Smooth muscle cell (in vitro differentiated cells): ENCODE data around the gene CDKAL1. TPM values are rescaled to one million over a fixed set of nuclear protein-coding genes. Genes with fewer than 3 reads are reported as not detected.

Source experiments
- DNase-seq: peaks from one replicate; lab custom pipeline; 2025; ENCODE audit not compliant: unreplicated experiment; lab: John Stamatoyannopoulos, UW
- H2AFZ ChIP-seq: fragments of 200-600 bp; sonication (generic); 2 replicates; pipeline ENCODE4 v1.6.0; 2016; ENCODE audit warnings: antibody characterized with exemption, low read depth, mild to moderate bottlenecking
- H3F3A ChIP-seq: fragments of 200-600 bp; sonication (generic); 2 replicates; pipeline ENCODE4 v1.6.0; 2017; ENCODE audit warnings: antibody characterized with exemption, low read depth
- H3K27ac ChIP-seq: fragments of 200-600 bp; sonication (generic); 2 replicates; pipeline ENCODE4 v1.5.1; 2016; ENCODE audit warnings: low read depth, mild to moderate bottlenecking
- H3K27me3 ChIP-seq: fragments of 200-600 bp; sonication (generic); 2 replicates; pipeline ENCODE4 v1.6.1; 2016; ENCODE audit warnings: low read depth, mild to moderate bottlenecking
- H3K36me3 ChIP-seq: fragments of 200-600 bp; sonication (generic); 2 replicates; pipeline ENCODE4 v1.5.1; 2016; ENCODE audit warnings: low read depth
- H3K4me1 ChIP-seq: fragments of 200-600 bp; sonication (generic); 2 replicates; pipeline ENCODE4 v1.5.1; 2016; ENCODE audit warnings: low read depth
- H3K4me2 ChIP-seq: fragments of 200-600 bp; sonication (generic); 2 replicates; pipeline ENCODE4 v1.6.0; 2016; ENCODE audit warnings: mild to moderate bottlenecking
- H3K4me3 ChIP-seq: fragments of 200-600 bp; sonication (generic); 2 replicates; pipeline ENCODE4 v1.5.1; 2016; ENCODE audit warnings: mild to moderate bottlenecking
- H3K79me2 ChIP-seq: fragments of 200-600 bp; sonication (generic); 2 replicates; pipeline ENCODE4 v1.6.0; 2016; ENCODE audit warnings: low read depth, mild to moderate bottlenecking
- H3K9ac ChIP-seq: fragments of 200-600 bp; sonication (generic); 2 replicates; pipeline ENCODE4 v1.6.0; 2016; ENCODE audit warnings: low read depth
- H3K9me3 ChIP-seq: fragments of 200-600 bp; sonication (generic); replicated peaks from 2 replicates; pipeline ENCODE4 v1.5.1; 2016; ENCODE audit warnings: low read depth
- H4K20me1 ChIP-seq: fragments of 200-600 bp; sonication (generic); 2 replicates; pipeline ENCODE4 v1.6.0; 2016; ENCODE audit warnings: low read depth
- WGBS: methylation state at CpG from one replicate; pipeline ENCODE4 v1.1.7; 2016; ENCODE audit warnings: low lambda C conversion rate; 5-methylcytosine and 5-hydroxymethylcytosine counted together
- polyA plus RNA-seq: library from polyadenylated mRNA; unstranded; fragments of >200 nt; fragmentation: Nextera tagmentation; extraction: Ambion mirVana; gene quantifications from 2 replicates; pipeline ENCODE4 v1.2.1, GENCODE V29; 2016
- total RNA-seq: library from RNA; depleted of rRNA; stranded (reverse); fragments of >200 nt; gene quantifications from 2 replicates; pipeline ENCODE4 v1.2.3, GENCODE V29; 2014
- TF ChIP-seq, protein P1 (sequence below): fragments of 200-600 bp; sonication (generic); IDR thresholded peaks from 2 replicates; pipeline ENCODE4 v1.5.1; 2017; ENCODE audit warnings: borderline replicate concordance, mild to moderate bottlenecking, antibody characterized with exemption; ENCODE audit not compliant: insufficient read depth, poor library complexity, severe bottlenecking

Gene CDKAL1
- total and polyA plus RNA-seq, 2 experiments from 2014 or later, result 16.5 to 16.6 TPM

DNA sequence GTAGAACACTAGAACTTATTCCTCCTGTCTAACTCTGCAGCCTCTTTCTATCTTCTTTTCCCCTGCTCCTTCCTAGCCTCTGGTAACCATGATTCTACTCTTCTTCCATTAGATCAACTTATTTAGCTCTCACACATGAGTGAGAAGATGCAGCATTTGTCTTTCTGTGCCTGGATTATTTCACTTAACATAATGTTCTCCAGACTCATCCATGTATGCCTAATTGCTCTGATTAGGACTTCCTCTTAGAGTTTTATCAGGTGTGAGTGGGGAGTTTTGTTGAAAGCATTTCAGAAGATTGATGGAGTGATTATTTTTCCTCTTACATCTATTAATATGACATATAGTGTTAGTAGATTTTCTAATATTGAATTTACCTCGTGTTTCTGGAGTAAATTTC is 140.4 kb downstream of the CDKAL1 start:
- H3K27me3 ChIP-seq, result no peaks in the 10 kb centered on the region
- peaks cover 2% of the 10 kb centered on the region for H3F3A ChIP-seq
- WGBS, result 74% methylated on average over 1 of the region's 1 CpG
- TF ChIP-seq, protein P1, sequence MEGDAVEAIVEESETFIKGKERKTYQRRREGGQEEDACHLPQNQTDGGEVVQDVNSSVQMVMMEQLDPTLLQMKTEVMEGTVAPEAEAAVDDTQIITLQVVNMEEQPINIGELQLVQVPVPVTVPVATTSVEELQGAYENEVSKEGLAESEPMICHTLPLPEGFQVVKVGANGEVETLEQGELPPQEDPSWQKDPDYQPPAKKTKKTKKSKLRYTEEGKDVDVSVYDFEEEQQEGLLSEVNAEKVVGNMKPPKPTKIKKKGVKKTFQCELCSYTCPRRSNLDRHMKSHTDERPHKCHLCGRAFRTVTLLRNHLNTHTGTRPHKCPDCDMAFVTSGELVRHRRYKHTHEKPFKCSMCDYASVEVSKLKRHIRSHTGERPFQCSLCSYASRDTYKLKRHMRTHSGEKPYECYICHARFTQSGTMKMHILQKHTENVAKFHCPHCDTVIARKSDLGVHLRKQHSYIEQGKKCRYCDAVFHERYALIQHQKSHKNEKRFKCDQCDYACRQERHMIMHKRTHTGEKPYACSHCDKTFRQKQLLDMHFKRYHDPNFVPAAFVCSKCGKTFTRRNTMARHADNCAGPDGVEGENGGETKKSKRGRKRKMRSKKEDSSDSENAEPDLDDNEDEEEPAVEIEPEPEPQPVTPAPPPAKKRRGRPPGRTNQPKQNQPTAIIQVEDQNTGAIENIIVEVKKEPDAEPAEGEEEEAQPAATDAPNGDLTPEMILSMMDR, result no peak
- no peaks in the 10 kb centered on the region for H3K79me2 ChIP-seq
- H3K36me3 ChIP-seq, result no peaks in the 10 kb centered on the region
- peaks cover 3% of the 10 kb centered on the region for H4K20me1 ChIP-seq
- no peaks in the 10 kb centered on the region for H3K4me1 ChIP-seq
- no peaks in the 10 kb centered on the region for H3K9me3 ChIP-seq
- no peak overlapping the region for H3K4me2 ChIP-seq
- DNase-seq, result no peak
- H3K27ac ChIP-seq, result no peak overlapping the region
- no peak overlapping the region for H2AFZ ChIP-seq
- H3K9ac ChIP-seq, result no peak overlapping the region
- no peak overlapping the region for H3K4me3 ChIP-seq

DNA sequence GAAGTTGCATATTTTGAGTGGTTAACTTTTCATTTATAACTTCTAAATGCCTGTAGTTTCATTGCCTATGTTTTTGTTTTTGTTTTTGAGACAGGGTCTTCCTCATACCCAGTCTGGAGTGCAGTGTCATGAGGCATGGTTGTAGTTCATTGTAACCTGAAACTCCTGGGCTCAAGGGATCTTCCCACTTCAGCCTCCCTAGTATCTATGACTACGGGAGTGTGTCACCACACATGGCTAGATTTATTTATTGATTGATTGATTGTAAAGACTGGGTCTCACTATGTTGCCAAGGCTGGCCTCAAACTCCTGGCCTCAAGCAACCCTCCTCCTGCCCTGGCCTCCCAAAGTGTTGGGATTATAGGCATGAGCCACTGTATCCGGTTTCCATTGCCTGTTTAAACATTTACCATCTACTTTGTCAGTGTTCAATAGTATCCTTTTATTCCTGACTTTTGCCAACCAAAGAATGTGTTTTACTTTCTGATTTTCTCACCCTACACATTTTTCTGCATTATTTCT is 144.6 kb downstream of the CDKAL1 start:
- Histone ChIP-seq H3K4me2 (no peak overlapping the region), H3K9me3 (no peaks in the 10 kb centered on the region), H3K27ac (no peak overlapping the region), H3K4me3 (no peak overlapping the region), H4K20me1 (no peaks in the 10 kb centered on the region), H3K4me1 (no peaks in the 10 kb centered on the region), H3K79me2 (no peaks in the 10 kb centered on the region), H3K27me3 (no peaks in the 10 kb centered on the region), H2AFZ (no peak overlapping the region), H3K9ac (no peak overlapping the region), H3F3A (no peaks in the 10 kb centered on the region), H3K36me3 (no peaks in the 10 kb centered on the region)
- TF ChIP-seq, protein P1, result no peak
- DNase-seq, result no peak
- WGBS, result 95% methylated on average over 2 of the region's 2 CpGs

DNA sequence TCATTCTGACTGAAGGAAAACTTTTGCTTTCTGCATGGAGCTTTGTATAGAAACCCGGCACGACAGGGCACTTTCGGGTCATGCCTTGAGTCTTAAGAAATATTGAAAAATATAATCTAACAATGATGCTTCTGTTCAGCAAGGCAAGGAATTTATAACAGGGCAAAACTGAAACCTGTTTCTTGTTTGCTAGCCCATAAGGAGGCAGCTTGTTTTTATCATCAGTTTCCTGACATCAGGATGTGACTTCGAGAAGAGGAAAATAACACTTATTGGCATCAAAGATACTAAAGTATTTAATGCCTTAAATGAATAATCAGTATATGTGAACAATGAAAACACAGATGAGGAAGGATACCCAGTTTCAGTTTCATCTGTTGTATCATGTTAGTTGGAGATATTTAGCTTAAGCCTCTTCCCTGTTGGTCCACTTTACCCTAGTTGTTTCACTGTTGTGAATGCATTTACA is 146.5 kb downstream of the CDKAL1 start:
- peaks cover 6% of the 10 kb centered on the region for H3K79me2 ChIP-seq
- no peak overlapping the region for H3K4me3 ChIP-seq
- H2AFZ ChIP-seq, result no peak overlapping the region
- H3K27ac ChIP-seq, result no peak overlapping the region
- H3K4me1 ChIP-seq, result no peaks in the 10 kb centered on the region
- no peaks in the 10 kb centered on the region for H3K9me3 ChIP-seq
- TF ChIP-seq, protein P1, result no peak
- H4K20me1 ChIP-seq, result no peaks in the 10 kb centered on the region
- no peak overlapping the region for H3K4me2 ChIP-seq
- no peak overlapping the region for H3K9ac ChIP-seq
- H3K27me3 ChIP-seq, result no peaks in the 10 kb centered on the region
- no peaks in the 10 kb centered on the region for H3K36me3 ChIP-seq
- no peaks in the 10 kb centered on the region for H3F3A ChIP-seq
- WGBS, result 84% methylated on average over 4 of the region's 4 CpGs
- DNase-seq, result no peak

DNA sequence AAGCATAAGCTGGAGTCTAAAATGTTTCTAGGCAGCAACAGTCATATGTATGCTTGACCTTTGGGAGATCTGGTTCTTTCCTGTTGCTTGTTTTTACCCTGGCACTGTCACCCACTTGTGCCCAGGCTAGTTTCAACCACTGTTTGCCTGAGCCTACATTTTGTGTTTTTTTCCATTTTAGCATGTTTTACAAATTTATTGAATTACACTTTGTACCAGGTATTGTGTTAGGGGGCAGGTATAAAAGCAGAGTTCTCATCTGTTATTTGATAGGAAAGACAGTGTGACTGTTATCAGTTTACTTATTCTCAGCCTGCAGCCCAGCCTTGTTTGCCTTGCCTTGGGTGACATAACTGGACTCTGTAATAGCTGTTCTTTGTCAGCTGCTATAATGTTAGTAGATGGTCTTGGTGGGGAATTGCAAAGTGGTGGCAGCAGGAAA is 147.0 kb downstream of the CDKAL1 start:
- H3K9ac ChIP-seq, result no peak overlapping the region
- peaks cover 6% of the 10 kb centered on the region for H3K79me2 ChIP-seq
- no peaks in the 10 kb centered on the region for H3F3A ChIP-seq
- no peaks in the 10 kb centered on the region for H4K20me1 ChIP-seq
- no peaks in the 10 kb centered on the region for H3K4me1 ChIP-seq
- no peak overlapping the region for H3K27ac ChIP-seq
- TF ChIP-seq, protein P1, result no peak
- no peak overlapping the region for H2AFZ ChIP-seq
- H3K9me3 ChIP-seq, result no peaks in the 10 kb centered on the region
- no peak overlapping the region for H3K4me2 ChIP-seq
- no peaks in the 10 kb centered on the region for H3K36me3 ChIP-seq
- no peak for DNase-seq
- H3K4me3 ChIP-seq, result no peak overlapping the region
- H3K27me3 ChIP-seq, result no peaks in the 10 kb centered on the region
